SK-N-SH treated with all-trans-retinoic acid at 6 μM for 48 hours (cell line): ENCODE results near the gene DPM1.

Source experiments
- OSR1 ChIP-seq: fragments of 250-450 bp; sonication (Bioruptor Pico); IDR thresholded peaks from 2 replicates; pipeline ENCODE4 v1.8.0; 2022; ENCODE audit warnings: moderate library complexity, mild to moderate bottlenecking, inconsistent platforms
- PATZ1 ChIP-seq: fragments of 250-450 bp; sonication (Bioruptor Pico); IDR thresholded peaks from 2 replicates; pipeline ENCODE4 v1.8.0; 2020; ENCODE audit warnings: mild to moderate bottlenecking, moderate library complexity, borderline replicate concordance
- SNAI2 ChIP-seq: fragments of 250-450 bp; sonication (Bioruptor Pico); IDR thresholded peaks from 2 replicates; pipeline ENCODE4 v1.5.0; 2020; ENCODE audit warnings: mild to moderate bottlenecking, moderate library complexity
- ZC3H10 ChIP-seq: fragments of 250-450 bp; sonication (Bioruptor Pico); IDR thresholded peaks from 2 replicates; pipeline ENCODE4 v1.5.1; 2021; ENCODE audit warnings: mild to moderate bottlenecking, moderate library complexity
- ZNF565 ChIP-seq: fragments of 450-650 bp; formaldehyde crosslinking; conservative IDR thresholded peaks from 2 replicates; pipeline ENCODE4 v1.5.0; 2020; ENCODE audit warnings: low read depth, mild to moderate bottlenecking, moderate library complexity

- TF ChIP-seq SNAI2 (no peak), OSR1 (CRISPR knock-in tag) (no peak), ZNF565 (CRISPR knock-in tag) (no peak), PATZ1 (no peak), ZC3H10 (no peak)
These were observed 1.1 kb downstream of the DPM1 start for GRCh38 chr20:50957276-50957675.
